ENCODE measurements around the gene ADCY4. TPM values are rescaled to one million over a fixed set of nuclear protein-coding genes. Genes with fewer than 3 reads are reported as not detected.

ADCY4 gene
- total and polyA plus RNA-seq, 2 of the 8 experiments (the other 6 are each of a cell fraction or from before 2014, with no cell fraction given), result 0.27 to 0.35 TPM

- TF ChIP-seq CTCF (IDR thresholded peaks at IDR 0.05; ENCODE audit: control extremely low read depth in 1 of 3, insufficient read depth in 1 of 3, low read depth in 1 of 3, low read length in 3 of 3) (no peak), PHF8 (conservative IDR thresholded peaks at IDR 0.05; ENCODE audit: low read depth, low read length) (no peak), NRF1 (IDR thresholded peaks at IDR 0.05; ENCODE audit: low read depth, low read length) (no peak), SP4 (IDR thresholded peaks at IDR 0.05; ENCODE audit: low read length) (no peak), RBBP5 (IDR thresholded peaks at IDR 0.05; ENCODE audit: borderline replicate concordance, low read depth, low read length) (no peak), SIRT6 (IDR thresholded peaks at IDR 0.05; ENCODE audit: low read length) (no peak), POLR2A (IDR thresholded peaks at IDR 0.05; ENCODE audit: control extremely low read depth in 1 of 2, low read depth in 2 of 2, low read length in 2 of 2) (no peak), CTBP2 (IDR thresholded peaks at IDR 0.05; ENCODE audit: borderline replicate concordance, insufficient read depth, insufficient read length, low read length) (no peak), CEBPB (IDR thresholded peaks at IDR 0.05; ENCODE audit: low read depth, low read length) (no peak)
Measured at GRCh38 chr14:24337144-24337823, 2.4 kb upstream of the ADCY4 start (continued).
